GM23248 (cell line): ENCODE data around the gene CCDC121. TPM values are rescaled to one million over a fixed set of nuclear protein-coding genes. Genes with fewer than 3 reads are reported as not detected.

Experiments
- DNase-seq: peaks from one replicate; pipeline ENCODE4 v3.0.0-alpha.2; 2015
- H2AFZ ChIP-seq: fragments of 200-600 bp; sonication (generic); 2 replicates; pipeline ENCODE4 v1.6.1; 2016; ENCODE audit warnings: antibody characterized with exemption
- H3F3A ChIP-seq: fragments of 200-600 bp; sonication (generic); 2 replicates; pipeline ENCODE4 v1.6.1; 2016; ENCODE audit warnings: mild to moderate bottlenecking, antibody characterized with exemption, mixed run types; ENCODE audit not compliant: insufficient read depth
- H3K27ac ChIP-seq: fragments of 200-600 bp; sonication (generic); 2 replicates; pipeline ENCODE4 v1.5.1; 2016; ENCODE audit warnings: mild to moderate bottlenecking
- H3K27me3 ChIP-seq: fragments of 200-600 bp; sonication (generic); replicated peaks from 2 replicates; pipeline ENCODE4 v1.6.1; 2016; ENCODE audit warnings: mild to moderate bottlenecking; ENCODE audit not compliant: insufficient read depth
- H3K36me3 ChIP-seq: fragments of 200-600 bp; sonication (generic); 2 replicates; pipeline ENCODE4 v1.6.1; 2016; ENCODE audit warnings: low read depth, mild to moderate bottlenecking
- H3K4me1 ChIP-seq: fragments of 200-600 bp; sonication (generic); 2 replicates; pipeline ENCODE4 v1.6.1; 2016; ENCODE audit warnings: mild to moderate bottlenecking; ENCODE audit not compliant: insufficient read depth
- H3K4me2 ChIP-seq: fragments of 200-600 bp; sonication (generic); one replicate; pipeline ENCODE4 v1.6.1; 2016; ENCODE audit warnings: mild to moderate bottlenecking; ENCODE audit not compliant: unreplicated experiment
- H3K4me3 ChIP-seq: fragments of 200-600 bp; sonication (generic); 2 replicates; pipeline ENCODE4 v1.5.1; 2016; ENCODE audit warnings: mild to moderate bottlenecking
- H3K79me2 ChIP-seq: fragments of 200-600 bp; sonication (generic); 2 replicates; pipeline ENCODE4 v1.6.1; 2016; ENCODE audit warnings: mild to moderate bottlenecking; ENCODE audit not compliant: insufficient read depth
- H3K9ac ChIP-seq: fragments of 200-600 bp; sonication (generic); 2 replicates; pipeline ENCODE4 v1.6.1; 2016; ENCODE audit warnings: mild to moderate bottlenecking
- H3K9me2 ChIP-seq: fragments of 200-600 bp; sonication (generic); 2 replicates; pipeline ENCODE4 v1.6.1; 2016; ENCODE audit warnings: mixed run types, mild to moderate bottlenecking, moderate library complexity; ENCODE audit not compliant: insufficient read depth
- H3K9me3 ChIP-seq: fragments of 200-600 bp; sonication (generic); one replicate; pipeline ENCODE4 v1.6.1; 2017; ENCODE audit warnings: low read depth
- H4K20me1 ChIP-seq: fragments of 200-600 bp; sonication (generic); 2 replicates; pipeline ENCODE4 v1.6.0; 2016; ENCODE audit not compliant: insufficient read depth
- EZH2 ChIP-seq: fragments of 200-600 bp; sonication (generic); IDR thresholded peaks from 2 replicates; pipeline ENCODE4 v1.6.1; 2018; ENCODE audit warnings: antibody characterized with exemption, mild to moderate bottlenecking; ENCODE audit not compliant: insufficient read depth, poor library complexity, severe bottlenecking
- EZH2phosphoT487 ChIP-seq: fragments of 200-600 bp; sonication (generic); IDR thresholded peaks from 2 replicates; pipeline ENCODE4 v1.6.1; 2018; ENCODE audit warnings: antibody characterized with exemption, moderate library complexity, mild to moderate bottlenecking, low read depth; ENCODE audit not compliant: insufficient read depth
- WGBS, 2 experiments: methylation state at CpG; one replicate each; pipeline ENCODE4 v1.1.6; 2015 to 2017; ENCODE audit warnings: low lambda C conversion rate in 2 of 2, low coverage in 1 of 2; ENCODE audit errors: missing lambda C conversion rate in 2 of 2; 5-methylcytosine and 5-hydroxymethylcytosine counted together
- in situ Hi-C: fragments of 300-500 bp; cut with MboI; formaldehyde crosslinking; loops from 2 replicates; pipeline ENCODE4 v1.15.0; 2020
- polyA plus RNA-seq: library from polyadenylated mRNA; unstranded; fragments of >200 nt; fragmentation: Nextera tagmentation; extraction: Ambion mirVana; gene quantifications from 2 replicates; pipeline ENCODE4 v1.2.1, GENCODE V29; 2016
- total RNA-seq: library from RNA; depleted of rRNA; stranded (reverse); fragments of >200 nt; shearing (Covaris generic); gene quantifications from 2 replicates; pipeline ENCODE4 v1.2.3, GENCODE V29; 2014

CCDC121 gene
- total and polyA plus RNA-seq, 2 experiments from 2014 or later = 0.50 to 3.4 TPM

DNA sequence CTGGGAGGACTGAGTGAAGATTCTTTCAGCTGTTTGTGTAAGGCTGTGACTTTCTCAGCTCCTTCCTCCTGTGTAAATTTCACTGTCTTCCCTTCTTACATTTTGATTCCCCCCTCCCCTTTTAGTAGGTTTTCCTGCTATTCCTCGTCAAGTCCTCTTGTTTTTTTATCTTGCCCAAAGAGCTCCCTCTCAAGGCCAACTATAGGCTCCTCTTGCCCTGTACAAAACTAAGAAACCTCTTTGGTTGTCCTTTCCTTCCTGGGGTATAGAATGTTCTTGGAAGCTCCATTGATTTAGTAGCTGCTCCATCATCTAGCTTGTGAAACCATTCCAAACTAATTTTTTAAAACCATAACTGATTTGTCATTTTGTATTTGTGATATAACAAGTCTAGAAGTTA is 7.3 kb downstream of the CCDC121 start:
- H3K4me1 ChIP-seq = peaks cover 21% of the 10 kb centered on the region
- TF ChIP-seq EZH2phosphoT487 = no peak
- no peak for TF ChIP-seq EZH2
- 91 to 100% methylated on average over 1 of the region's 1 CpG for WGBS, 2 experiments
- H3K27ac ChIP-seq = no peak overlapping the region
- H3K4me3 ChIP-seq = no peak overlapping the region
- no peaks in the 10 kb centered on the region for H3K79me2 ChIP-seq
- no peak overlapping the region for H3K9ac ChIP-seq
- no peak overlapping the region for H2AFZ ChIP-seq
- no peaks in the 10 kb centered on the region for H3K27me3 ChIP-seq
- H3K9me2 ChIP-seq = no peaks in the 10 kb centered on the region
- H4K20me1 ChIP-seq = no peaks in the 10 kb centered on the region
- peaks cover 24% of the 10 kb centered on the region for H3K36me3 ChIP-seq
- DNase-seq = no peak
- in situ Hi-C loops = no loop called here
- peaks cover 32% of the 10 kb centered on the region for H3F3A ChIP-seq
- no peaks in the 10 kb centered on the region for H3K9me3 ChIP-seq
- no peak overlapping the region for H3K4me2 ChIP-seq

- in situ Hi-C loops = no loop called here
- H3K9ac ChIP-seq = no peak overlapping the region
Observed at GRCh38 chr2:27615316-27615715, 13.5 kb downstream of the CCDC121 start.

GRCh38 chr2:27613985-27614384 is 14.8 kb downstream of the CCDC121 start:
- no peak for TF ChIP-seq EZH2
- TF ChIP-seq EZH2phosphoT487 = no peak
- no peaks in the 10 kb centered on the region for H3K9me2 ChIP-seq
- no peak for DNase-seq
- H2AFZ ChIP-seq = no peak overlapping the region
- H3K9ac ChIP-seq = no peak overlapping the region
- H3K36me3 ChIP-seq = peaks cover 40% of the 10 kb centered on the region
- in situ Hi-C loops = no loop called here
- no peaks in the 10 kb centered on the region for H3K27me3 ChIP-seq
- no peaks in the 10 kb centered on the region for H3K4me1 ChIP-seq
- WGBS, 2 experiments = 98 to 99% methylated on average over 2 of the region's 2 CpGs
- no peak overlapping the region for H3K4me2 ChIP-seq
- H3K27ac ChIP-seq = no peak overlapping the region
- no peaks in the 10 kb centered on the region for H4K20me1 ChIP-seq
- H3K9me3 ChIP-seq = no peaks in the 10 kb centered on the region
- no peak overlapping the region for H3K4me3 ChIP-seq
- H3F3A ChIP-seq = no peaks in the 10 kb centered on the region
- H3K79me2 ChIP-seq = peaks cover 15% of the 10 kb centered on the region; the same call in 1 of the 2 replicates

More at GRCh38 chr2:27615316-27615715, 13.5 kb downstream of the CCDC121 start:
- WGBS, 2 experiments = 96 to 99% methylated on average over 3 of the region's 3 CpGs
- DNase-seq = no peak
- Histone ChIP-seq H3K4me2 (no peak overlapping the region), H3K36me3 (peaks cover 40% of the 10 kb centered on the region), H3K27ac (no peak overlapping the region), H3K79me2 (peaks cover 11% of the 10 kb centered on the region; the same call in 1 of the 2 replicates), H3K4me3 (no peak overlapping the region), H2AFZ (no peak overlapping the region), H3K4me1 (no peaks in the 10 kb centered on the region), H4K20me1 (no peaks in the 10 kb centered on the region), H3K9me3 (no peaks in the 10 kb centered on the region), H3F3A (no peaks in the 10 kb centered on the region), H3K27me3 (no peaks in the 10 kb centered on the region), H3K9me2 (no peaks in the 10 kb centered on the region)
- no peak for TF ChIP-seq EZH2phosphoT487
- TF ChIP-seq EZH2 = no peak

DNA sequence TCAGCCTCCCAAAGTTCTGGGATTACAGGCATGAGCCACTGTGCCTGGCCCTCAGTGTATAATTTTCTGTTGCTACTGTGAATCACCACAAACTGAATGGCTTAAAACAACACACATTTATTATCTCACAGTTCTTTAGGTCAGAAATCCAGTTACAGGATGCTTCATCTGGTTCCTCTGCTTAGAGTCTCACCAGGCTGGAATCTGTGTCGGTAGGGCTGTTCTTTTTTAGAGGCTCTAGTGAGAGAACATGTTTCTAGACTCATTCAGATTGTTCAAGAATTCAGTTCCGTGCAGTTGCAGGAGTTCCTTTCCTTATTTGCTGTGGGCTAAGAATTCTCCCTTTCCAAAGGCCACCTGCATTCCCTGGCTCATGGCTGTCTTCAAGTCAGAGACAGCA is 22.2 kb downstream of the CCDC121 start:
- WGBS, 2 experiments = 85 to 89% methylated on average over 2 of the region's 2 CpGs
- Histone ChIP-seq H3K9ac (no peak overlapping the region), H3K27ac (peak overlapping the region; percentile 17; the same call in 1 of the 2 replicates), H3K36me3 (peaks cover 25% of the 10 kb centered on the region; the same call in 1 of the 2 replicates), H4K20me1 (no peaks in the 10 kb centered on the region), H3K4me1 (no peaks in the 10 kb centered on the region), H3K9me3 (no peaks in the 10 kb centered on the region), H3K9me2 (no peaks in the 10 kb centered on the region), H3K79me2 (peaks cover 11% of the 10 kb centered on the region; the same call in 1 of the 2 replicates), H2AFZ (no peak overlapping the region), H3K4me3 (no peak overlapping the region), H3K27me3 (no peaks in the 10 kb centered on the region), H3K4me2 (no peak overlapping the region), H3F3A (peaks cover 11% of the 10 kb centered on the region)
- DNase-seq = peak; percentile 52
- in situ Hi-C loops = no loop called here
- TF ChIP-seq EZH2phosphoT487 (no peak), EZH2 (no peak)
